Parathyroid adenoma (tissue), 2 donors: ENCODE data around the gene FOXL1.

Source experiments
- H2AFZ ChIP-seq: fragments of 300-600 bp; sonication (generic); one replicate; pipeline ENCODE4 v1.7.0; 2017; ENCODE audit warnings: antibody characterized with exemption, mild to moderate bottlenecking
- H3K27ac ChIP-seq: fragments of 300-600 bp; sonication (generic); one replicate; pipeline ENCODE4 v1.7.0; 2017
- H3K27me3 ChIP-seq: fragments of 300-600 bp; sonication (generic); one replicate; pipeline ENCODE4 v1.7.0; 2017; ENCODE audit warnings: low read length; ENCODE audit not compliant: control insufficient read depth, insufficient read depth
- H3K36me3 ChIP-seq: fragments of 300-600 bp; sonication (generic); one replicate; pipeline ENCODE4 v1.7.0; 2017; ENCODE audit warnings: low read length; ENCODE audit not compliant: control insufficient read depth, insufficient read depth
- H3K4me1 ChIP-seq: fragments of 300-600 bp; sonication (generic); one replicate; pipeline ENCODE4 v1.7.0; 2017; ENCODE audit warnings: control low read depth
- H3K4me2 ChIP-seq: fragments of 300-600 bp; sonication (generic); one replicate; pipeline ENCODE4 v1.7.0; 2017; ENCODE audit warnings: low read length
- H3K4me3 ChIP-seq: fragments of 300-600 bp; sonication (generic); one replicate; pipeline ENCODE4 v1.7.0; 2017; ENCODE audit warnings: low read depth, low read length
- H3K79me2 ChIP-seq: fragments of 300-600 bp; sonication (generic); one replicate; pipeline ENCODE4 v1.7.0; 2017; ENCODE audit warnings: control low read depth
- H3K9ac ChIP-seq: fragments of 300-600 bp; sonication (generic); one replicate; pipeline ENCODE4 v1.7.0; 2017; ENCODE audit warnings: mild to moderate bottlenecking
- H3K9me3 ChIP-seq: fragments of 300-600 bp; sonication (generic); one replicate; pipeline ENCODE4 v1.7.0; 2017; ENCODE audit warnings: low read length; ENCODE audit not compliant: control insufficient read depth
- TF ChIP-seq, protein P1 (sequence below): fragments of 300-600 bp; sonication (generic); IDR thresholded peaks from one replicate; pipeline ENCODE4 v1.7.0; 2017; ENCODE audit warnings: antibody characterized with exemption, mild to moderate bottlenecking
- donor health status: primary hyperparathyroidism.

Gene FOXL1

DNA sequence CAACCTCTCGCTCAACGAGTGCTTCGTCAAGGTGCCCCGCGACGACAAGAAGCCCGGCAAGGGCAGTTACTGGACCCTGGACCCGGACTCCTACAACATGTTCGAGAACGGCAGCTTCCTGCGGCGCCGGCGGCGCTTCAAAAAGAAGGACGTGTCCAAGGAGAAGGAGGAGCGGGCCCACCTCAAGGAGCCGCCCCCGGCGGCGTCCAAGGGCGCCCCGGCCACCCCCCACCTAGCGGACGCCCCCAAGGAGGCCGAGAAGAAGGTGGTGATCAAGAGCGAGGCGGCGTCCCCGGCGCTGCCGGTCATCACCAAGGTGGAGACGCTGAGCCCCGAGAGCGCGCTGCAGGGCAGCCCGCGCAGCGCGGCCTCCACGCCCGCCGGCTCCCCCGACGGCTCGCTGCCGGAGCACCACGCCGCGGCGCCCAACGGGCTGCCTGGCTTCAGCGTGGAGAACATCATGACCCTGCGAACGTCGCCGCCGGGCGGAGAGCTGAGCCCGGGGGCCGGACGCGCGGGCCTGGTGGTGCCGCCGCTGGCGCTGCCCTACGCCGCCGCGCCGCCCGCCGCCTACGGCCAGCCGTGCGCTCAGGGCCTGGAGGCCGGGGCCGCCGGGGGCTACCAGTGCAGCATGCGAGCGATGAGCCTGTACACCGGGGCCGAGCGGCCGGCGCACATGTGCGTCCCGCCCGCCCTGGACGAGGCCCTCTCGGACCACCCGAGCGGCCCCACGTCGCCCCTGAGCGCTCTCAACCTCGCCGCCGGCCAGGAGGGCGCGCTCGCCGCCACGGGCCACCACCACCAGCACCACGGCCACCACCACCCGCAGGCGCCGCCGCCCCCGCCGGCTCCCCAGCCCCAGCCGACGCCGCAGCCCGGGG, 10.4 kb upstream of the FOXL1 start:
- Histone ChIP-seq H3K36me3 (no peaks in the 10 kb centered on the region), H3K27ac (no peak overlapping the region), H3K4me1 (peaks cover 5% of the 10 kb centered on the region), H3K4me2 (no peak overlapping the region), H3K79me2 (no peaks in the 10 kb centered on the region), H3K27me3 (peaks cover 17% of the 10 kb centered on the region), H3K4me3 (no peak overlapping the region), H3K9ac (no peak overlapping the region), H3K9me3 (no peaks in the 10 kb centered on the region), H2AFZ (no peak overlapping the region)
- TF ChIP-seq, protein P1, sequence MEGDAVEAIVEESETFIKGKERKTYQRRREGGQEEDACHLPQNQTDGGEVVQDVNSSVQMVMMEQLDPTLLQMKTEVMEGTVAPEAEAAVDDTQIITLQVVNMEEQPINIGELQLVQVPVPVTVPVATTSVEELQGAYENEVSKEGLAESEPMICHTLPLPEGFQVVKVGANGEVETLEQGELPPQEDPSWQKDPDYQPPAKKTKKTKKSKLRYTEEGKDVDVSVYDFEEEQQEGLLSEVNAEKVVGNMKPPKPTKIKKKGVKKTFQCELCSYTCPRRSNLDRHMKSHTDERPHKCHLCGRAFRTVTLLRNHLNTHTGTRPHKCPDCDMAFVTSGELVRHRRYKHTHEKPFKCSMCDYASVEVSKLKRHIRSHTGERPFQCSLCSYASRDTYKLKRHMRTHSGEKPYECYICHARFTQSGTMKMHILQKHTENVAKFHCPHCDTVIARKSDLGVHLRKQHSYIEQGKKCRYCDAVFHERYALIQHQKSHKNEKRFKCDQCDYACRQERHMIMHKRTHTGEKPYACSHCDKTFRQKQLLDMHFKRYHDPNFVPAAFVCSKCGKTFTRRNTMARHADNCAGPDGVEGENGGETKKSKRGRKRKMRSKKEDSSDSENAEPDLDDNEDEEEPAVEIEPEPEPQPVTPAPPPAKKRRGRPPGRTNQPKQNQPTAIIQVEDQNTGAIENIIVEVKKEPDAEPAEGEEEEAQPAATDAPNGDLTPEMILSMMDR: no peak

DNA sequence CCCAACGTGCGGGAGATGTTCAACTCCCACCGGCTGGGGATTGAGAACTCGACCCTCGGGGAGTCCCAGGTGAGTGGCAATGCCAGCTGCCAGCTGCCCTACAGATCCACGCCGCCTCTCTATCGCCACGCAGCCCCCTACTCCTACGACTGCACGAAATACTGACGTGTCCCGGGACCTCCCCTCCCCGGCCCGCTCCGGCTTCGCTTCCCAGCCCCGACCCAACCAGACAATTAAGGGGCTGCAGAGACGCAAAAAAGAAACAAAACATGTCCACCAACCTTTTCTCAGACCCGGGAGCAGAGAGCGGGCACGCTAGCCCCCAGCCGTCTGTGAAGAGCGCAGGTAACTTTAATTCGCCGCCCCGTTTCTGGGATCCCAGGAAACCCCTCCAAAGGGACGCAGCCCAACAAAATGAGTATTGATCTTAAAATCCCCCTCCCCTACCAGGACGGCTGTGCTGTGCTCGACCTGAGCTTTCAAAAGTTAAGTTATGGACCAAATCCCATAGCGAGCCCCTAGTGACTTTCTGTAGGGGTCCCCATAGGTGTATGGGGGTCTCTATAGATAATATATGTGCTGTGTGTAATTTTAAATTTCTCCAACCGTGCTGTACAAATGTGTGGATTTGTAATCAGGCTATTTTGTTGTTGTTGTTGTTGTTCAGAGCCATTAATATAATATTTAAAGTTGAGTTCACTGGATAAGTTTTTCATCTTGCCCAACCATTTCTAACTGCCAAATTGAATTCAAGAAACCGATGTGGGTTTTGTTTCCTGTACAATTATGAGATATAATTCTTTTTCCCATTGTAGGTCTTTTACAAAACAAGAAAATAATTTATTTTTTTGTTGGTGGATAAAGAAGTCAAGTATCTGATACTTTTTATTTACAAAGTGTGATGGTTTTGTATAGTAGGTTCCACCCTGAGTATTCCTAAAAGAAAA, 9.4 kb upstream of the FOXL1 start:
- TF ChIP-seq, protein P1: no peak
- Histone ChIP-seq H3K4me2 (no peak overlapping the region), H3K79me2 (no peaks in the 10 kb centered on the region), H3K9me3 (no peaks in the 10 kb centered on the region), H3K4me1 (peaks cover 4% of the 10 kb centered on the region), H3K9ac (no peak overlapping the region), H3K27me3 (peaks cover 16% of the 10 kb centered on the region), H2AFZ (no peak overlapping the region), H3K4me3 (no peak overlapping the region), H3K36me3 (no peaks in the 10 kb centered on the region), H3K27ac (no peak overlapping the region)

DNA sequence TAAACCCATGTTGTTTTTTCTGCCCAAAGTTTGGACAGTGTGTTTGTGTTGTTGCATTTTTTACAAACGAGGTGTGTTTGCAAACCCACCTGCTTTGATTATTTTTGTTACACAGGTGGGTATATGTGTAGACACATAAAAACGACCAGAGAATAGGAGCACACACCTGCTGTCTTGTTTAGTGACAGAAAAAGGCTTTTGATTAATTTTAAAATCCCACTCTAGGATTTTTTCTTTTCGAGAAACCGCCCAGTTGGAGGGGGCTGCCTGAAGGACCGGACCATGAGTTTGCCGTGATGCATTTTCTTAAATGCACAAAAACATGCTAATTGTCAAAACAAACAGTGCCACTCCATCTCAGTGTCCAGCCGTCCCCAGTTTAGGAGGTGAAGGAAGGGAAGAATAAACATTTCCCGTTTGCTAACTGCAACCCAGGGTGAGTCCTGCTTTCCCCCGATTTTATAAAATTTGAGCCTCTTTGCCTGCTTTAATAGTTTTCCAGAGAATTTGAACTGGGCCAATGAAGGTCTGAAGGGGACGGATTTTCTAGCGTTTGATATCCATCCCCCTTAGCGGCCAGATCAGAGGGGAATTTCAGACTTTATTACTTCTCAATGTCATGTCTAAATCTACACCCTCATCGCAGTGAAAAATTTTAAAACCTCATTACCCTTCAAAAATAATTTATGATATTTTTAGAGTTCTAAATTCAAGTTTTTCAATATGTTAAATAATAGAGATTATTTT, 8.5 kb upstream of the FOXL1 start:
- Histone ChIP-seq H3K27ac (no peak overlapping the region), H3K79me2 (no peaks in the 10 kb centered on the region), H3K4me1 (no peaks in the 10 kb centered on the region), H2AFZ (no peak overlapping the region), H3K4me3 (no peak overlapping the region), H3K9ac (no peak overlapping the region), H3K27me3 (peaks cover 10% of the 10 kb centered on the region), H3K4me2 (no peak overlapping the region), H3K9me3 (no peaks in the 10 kb centered on the region), H3K36me3 (no peaks in the 10 kb centered on the region)
- TF ChIP-seq, protein P1: no peak

DNA sequence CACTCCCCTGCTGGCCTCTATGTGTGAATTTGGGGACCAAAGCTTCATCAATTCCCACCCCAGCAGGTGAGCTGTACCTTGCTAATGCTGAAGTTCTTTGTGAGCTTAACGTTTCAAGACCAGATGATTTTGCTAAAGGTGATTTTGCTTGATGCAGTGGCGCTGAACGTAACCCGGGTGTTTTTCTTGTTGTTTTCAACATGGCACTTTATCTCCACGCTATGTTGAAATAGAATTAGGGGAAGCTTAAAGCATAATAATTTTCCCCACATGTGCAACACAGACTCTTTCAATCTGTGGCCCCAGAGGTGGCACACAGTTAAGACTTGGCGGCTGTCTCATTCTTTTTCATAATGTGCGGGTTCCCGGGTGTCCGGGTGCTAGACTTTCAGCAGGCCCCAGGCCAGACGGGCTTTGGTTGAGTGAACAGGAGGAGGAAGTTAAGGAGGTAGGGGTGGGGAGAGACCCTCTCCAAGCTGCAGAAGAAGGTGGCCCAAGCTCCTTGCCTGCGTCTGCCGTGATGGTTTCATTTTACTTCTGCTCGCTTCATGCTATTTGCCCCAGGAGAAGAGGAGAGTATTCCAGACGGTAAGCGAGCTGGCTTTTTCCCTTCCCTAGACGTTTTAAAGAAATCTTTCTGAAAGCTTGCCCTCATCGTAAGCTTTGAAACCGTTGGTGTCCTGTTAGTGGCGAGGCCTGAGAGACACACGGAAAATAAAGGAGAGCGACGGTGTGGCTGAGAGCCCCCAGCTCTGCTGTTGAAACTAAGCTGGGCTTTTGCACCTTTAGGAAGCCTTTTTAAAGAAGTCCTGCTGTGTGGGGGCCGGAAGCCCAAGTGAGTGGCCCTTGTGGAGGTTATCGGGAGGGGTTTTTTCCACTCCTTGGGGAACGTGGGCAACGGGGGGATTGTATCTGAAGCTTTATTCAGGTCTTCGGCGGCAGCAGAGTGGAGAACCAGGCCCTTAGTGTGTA, 7.5 kb upstream of the FOXL1 start:
- H3K27me3 ChIP-seq: peaks cover 9% of the 10 kb centered on the region
- no peaks in the 10 kb centered on the region for H3K9me3 ChIP-seq
- no peak overlapping the region for H3K9ac ChIP-seq

More for the DNA sequence above, 7.5 kb upstream of the FOXL1 start:
- Histone ChIP-seq H3K79me2 (no peaks in the 10 kb centered on the region), H3K4me1 (no peaks in the 10 kb centered on the region), H2AFZ (no peak overlapping the region), H3K27ac (no peak overlapping the region), H3K4me2 (no peak overlapping the region), H3K36me3 (no peaks in the 10 kb centered on the region), H3K4me3 (no peak overlapping the region)
- TF ChIP-seq, protein P1: no peak
